Heart right ventricle (tissue), 16 donors: ENCODE measurements around the gene HTT. TPM values are rescaled to one million over a fixed set of nuclear protein-coding genes. Genes with fewer than 3 reads are reported as not detected.

ENCODE experiments used
- ATAC-seq, 8 donors: fragments of 200-7000 bp; cut with Tn5 transposase; one replicate each; pipeline ENCODE4 v1.9.1; 2020; ENCODE audit warnings: mild to moderate bottlenecking in 8 of 8, moderate library complexity in 8 of 8, moderate number of reproducible peaks in 1 of 8
- DNase-seq, 2 donors: peaks; one replicate each; pipeline ENCODE4 v3.0.0-alpha.2; 2020
- H3K27ac ChIP-seq, 10 donors: fragments of 200-600 bp; sonication (generic) in 2 of 10; one replicate each; pipeline versions ENCODE4 v1.5.0 to v1.8.0; 2020 to 2022; ENCODE audit warnings: mild to moderate bottlenecking in 3 of 10
- H3K27me3 ChIP-seq, 7 donors: fragments of 200-600 bp; one replicate each; pipeline ENCODE4 v1.8.0; 2021 to 2022; ENCODE audit warnings: mild to moderate bottlenecking in 2 of 7
- H3K36me3 ChIP-seq, 9 donors: fragments of 200-600 bp; sonication (generic) in 1 of 9; one replicate each; pipeline versions ENCODE4 v1.5.0 to v1.8.0; 2020 to 2022; ENCODE audit warnings: mild to moderate bottlenecking in 2 of 9
- H3K4me1 ChIP-seq, 9 donors: fragments of 200-600 bp; sonication (generic) in 1 of 9; one replicate each; pipeline versions ENCODE4 v1.5.0 to v1.8.0; 2020 to 2022; ENCODE audit warnings: mild to moderate bottlenecking in 4 of 9
- H3K4me3 ChIP-seq, 10 donors: fragments of 200-600 bp; sonication (generic) in 2 of 10; one replicate each; pipeline versions ENCODE4 v1.5.0 to v1.8.0; 2020 to 2022; ENCODE audit warnings: mild to moderate bottlenecking in 7 of 10, moderate library complexity in 2 of 10
- H3K9me3 ChIP-seq, 11 donors: fragments of 200-600 bp in 10 of 11; sonication (generic) in 2 of 11; one replicate each; pipeline versions ENCODE4 v1.5.0 to v1.8.0; 2013 to 2022; ENCODE audit warnings: mild to moderate bottlenecking in 2 of 11, control low read depth in 1 of 11, moderate library complexity in 1 of 11
- CTCF ChIP-seq, 9 donors: fragments of 200-600 bp; sonication (generic) in 2 of 9; IDR thresholded peaks; one replicate each; pipeline versions ENCODE4 v1.5.0 to v1.8.0; 2021 to 2022; ENCODE audit warnings: antibody characterized with exemption in 9 of 9, mild to moderate bottlenecking in 5 of 9, moderate library complexity in 1 of 9
- WGBS, 2 donors: extraction: QIAGEN DNeasy Blood & Tissue Kit; methylation state at CpG; one replicate each; pipeline ENCODE4 v1.1.7; 2013; ENCODE audit warnings: inconsistent platforms in 1 of 2; 5-methylcytosine and 5-hydroxymethylcytosine counted together
- intact Hi-C, 10 donors: fragments of 100-400 bp; cut with DNase I; formaldehyde crosslinking; loops; one replicate each; pipeline versions ENCODE4 v1.11.1 to v1.14.2; 2022
- polyA plus RNA-seq, 2 donors: library from polyadenylated mRNA; stranded (reverse); fragments of 200-250 nt; gene quantifications; one replicate each; pipeline ENCODE4 v1.2.3, GENCODE V29; 2013
- total RNA-seq, 10 donors: library from RNA; stranded (reverse); fragmentation: NEBNext Ultra II Directional in 3 of 10; extraction: Animal tissue kit (Norgen Biotek cat#: 25700) in 3 of 10; gene quantifications; one replicate each; pipeline versions ENCODE4 v1.2.1 to v1.2.4, GENCODE V29; 2021 to 2023
- donor health status: Arrhythmogenic right ventricular cardiomyopathy.
- donor health status: ischemic (EF 13 %, LVEDD 7.1; RV severe dilation, severe dysfunction).
- donor health status: healthy with polysubstance abuse.
- donor health status: DM: no; HTN: yes; CAD: no.
- donor health status: DM: no; HTN: no; CAD: no.
- donor health status: ischemic (EF 25% LVEDD 6.9; RV normal size, moderate dysfunction).
- donor health status: ischemic (EF 25% LVEDD 5.7; RV mildly dilated, moderate dysfunction).
- donor health status: healthy.
- donor health status: DM: yes; HTN: yes; CAD: no.
- donor health status: Ischemic cardiomyopathy.
- donor health status: ischemic (EF 35%, LVEDD 5.7; RV mildly dilated, moderate dysfunction).
- donor health status: nonischemic (EF 11% LVEDD 7.7; RV severe dilation, severe dysfunction).
- donor health status: DM: yes; HTN: yes; CAD: no.
- donor health status: PGD.
- donor health status: ischemic (EF 29% LVEDD 5.4; RV normal size, mild dysfunction).
- donor health status: nonischemic (EF 23%, LVEDD 6.1; RV moderate dilation, normal function).

The HTT gene
- total and polyA plus RNA-seq, 12 donors = 6.3 to 34.0 (median 24.1) TPM

DNA sequence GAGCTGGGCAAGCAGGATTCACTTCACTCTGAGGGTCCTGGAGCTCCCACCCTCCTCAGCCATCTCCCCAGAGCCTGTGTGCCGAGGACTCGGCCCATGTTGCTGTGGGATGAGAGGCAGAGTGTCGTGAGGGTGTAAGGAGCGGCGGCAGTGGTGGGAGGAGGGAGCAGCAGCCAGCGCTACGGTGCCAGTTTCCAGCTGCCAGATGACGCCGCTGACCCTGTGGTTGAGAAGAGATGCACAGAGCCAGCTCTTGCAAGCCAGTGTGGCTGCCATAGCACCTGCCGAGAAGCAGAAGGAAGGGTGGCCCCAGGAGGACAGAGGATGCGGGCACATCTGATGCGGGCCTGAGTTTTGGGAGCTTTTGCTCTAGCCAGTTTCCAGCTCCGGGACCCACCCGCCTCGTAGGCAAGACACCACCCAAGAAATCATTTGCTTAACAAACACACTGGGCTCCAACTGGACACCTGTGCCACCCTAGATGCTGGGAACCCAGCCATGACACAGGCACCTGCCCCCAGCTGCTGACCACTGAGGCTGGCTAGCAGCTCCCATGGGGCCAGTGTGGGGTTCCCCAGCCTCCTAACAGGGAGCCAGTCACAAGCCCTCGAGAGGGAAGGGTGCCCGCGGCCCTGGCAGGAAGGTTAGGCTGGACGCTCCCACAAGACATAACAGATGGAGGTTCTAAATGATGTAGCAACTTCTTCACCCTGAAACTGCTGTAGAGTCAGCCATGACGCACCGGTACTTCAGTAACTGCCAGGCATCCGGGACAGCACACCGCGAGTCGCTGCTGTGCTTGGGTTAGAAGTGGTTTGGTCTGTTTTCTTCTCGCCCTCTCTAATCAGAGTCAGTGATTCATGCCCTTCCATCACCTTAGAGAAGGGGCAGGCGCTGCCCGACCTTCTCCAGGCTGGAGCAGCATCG is 183.3 kb downstream of the HTT start:
- no peak overlapping the region for H3K4me3 ChIP-seq
- DNase-seq (peak; percentile 1 to 7), ATAC-seq (no peak)
- 89 to 90% methylated on average over 29 of the region's 29 CpGs for WGBS, 2 donors
- peaks cover 0 to 4% (median 0%) of the 10 kb centered on the region in 11 donors for H3K9me3 ChIP-seq
- H3K36me3 ChIP-seq = peaks cover 0 to 3% (median 0%) of the 10 kb centered on the region in 9 donors
- TF ChIP-seq CTCF (IDR thresholded peaks at IDR 0.05) = no peak
- H3K27ac ChIP-seq = no peak overlapping the region
- H3K4me1 ChIP-seq = no peaks in the 10 kb centered on the region
- intact Hi-C loops = no loop called here
- no peaks in the 10 kb centered on the region for H3K27me3 ChIP-seq

DNA sequence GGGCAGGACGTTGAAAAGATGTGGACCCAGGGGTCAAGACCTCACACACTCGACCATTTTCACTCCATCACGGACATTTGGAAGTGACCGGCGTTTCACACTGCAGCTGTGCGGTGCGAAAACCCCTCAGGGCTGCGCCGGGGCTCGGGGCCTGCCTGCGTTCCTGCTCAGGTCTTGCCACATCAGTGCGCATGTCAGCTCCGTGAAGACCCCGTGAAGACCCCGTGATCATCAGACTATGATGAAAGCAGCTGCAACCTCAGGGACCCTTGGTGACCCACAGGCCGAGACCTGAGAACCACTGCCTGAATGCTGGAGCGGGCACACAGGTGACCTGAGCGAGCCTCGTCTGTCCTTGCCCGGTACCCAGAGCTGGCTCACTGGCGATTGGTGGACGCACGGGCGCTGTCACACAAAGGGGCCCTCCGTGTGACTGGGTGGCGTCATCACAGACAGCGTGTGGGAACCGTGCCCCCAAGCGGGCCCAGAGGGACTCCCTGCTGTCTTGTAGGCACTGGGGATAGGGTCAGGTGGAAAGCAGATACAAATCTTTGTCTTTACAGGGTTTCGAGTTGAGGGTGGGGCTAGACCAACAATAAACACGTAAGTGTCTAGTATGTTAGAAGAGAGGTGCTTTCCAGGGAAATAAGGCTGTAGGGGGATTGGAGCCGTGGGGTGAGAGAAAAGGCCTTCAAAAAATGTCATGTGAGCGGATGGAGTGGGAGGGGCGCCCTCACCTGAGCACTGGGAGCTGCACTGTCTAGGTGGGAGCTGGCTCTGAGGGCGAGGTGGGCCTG is 187.1 kb downstream of the HTT start:
- Histone ChIP-seq H3K36me3 (no peaks in the 10 kb centered on the region), H3K27me3 (no peaks in the 10 kb centered on the region), H3K27ac (no peak overlapping the region), H3K4me3 (no peak overlapping the region), H3K4me1 (no peaks in the 10 kb centered on the region), H3K9me3 (peaks cover 0 to 4% (median 0%) of the 10 kb centered on the region in 11 donors)
- no peak for ATAC-seq
- WGBS, 2 donors = 91 to 94% methylated on average over 35 of the region's 35 CpGs
- peak in 1 of 2 donors; percentile 2 for DNase-seq
- intact Hi-C loops = no loop called here
- no peak for TF ChIP-seq CTCF (IDR thresholded peaks at IDR 0.05)

- Histone ChIP-seq H3K27me3 (no peaks in the 10 kb centered on the region), H3K9me3 (peaks cover 0 to 4% (median 0%) of the 10 kb centered on the region in 11 donors), H3K4me3 (no peak overlapping the region), H3K36me3 (no peaks in the 10 kb centered on the region), H3K27ac (no peak overlapping the region), H3K4me1 (no peaks in the 10 kb centered on the region)
- WGBS, 2 donors = 90 to 93% methylated on average over 23 of the region's 23 CpGs
- ATAC-seq (peak in 2 of 8 donors; percentile 16 to 20), DNase-seq (peak in 1 of 2 donors; percentile 2)
- intact Hi-C loops = no loop called here
- no peak for TF ChIP-seq CTCF (IDR thresholded peaks at IDR 0.05)
Measured at GRCh38 chr4:3262208-3263052, 187.9 kb downstream of the HTT start.
